IPS-18c (cell line): ENCODE data around the gene DPY19L1.
"Not testable (repeated sequence)": the region's sequence is repeated elsewhere in the genome, so short reads cannot be mapped to it uniquely, and the experiment has no call there.

Source experiments
- H3K4me3 ChIP-seq: 2 replicates; pipeline ENCODE4 v1.7.0; 2013; ENCODE audit warnings: low read depth, mild to moderate bottlenecking, low read length, moderate library complexity; ENCODE audit not compliant: insufficient read depth
- H3K9me3 ChIP-seq: one replicate; pipeline ENCODE4 v1.6.1; 2013; ENCODE audit warnings: mild to moderate bottlenecking, low read length, moderate library complexity; ENCODE audit not compliant: control insufficient read depth, insufficient read depth

Gene DPY19L1

GRCh38 chr7:34904987-34905386 is 132.3 kb downstream of the DPY19L1 start:
- H3K4me3 ChIP-seq = no peak overlapping the region
- no peaks in the 10 kb centered on the region for H3K9me3 ChIP-seq

DNA sequence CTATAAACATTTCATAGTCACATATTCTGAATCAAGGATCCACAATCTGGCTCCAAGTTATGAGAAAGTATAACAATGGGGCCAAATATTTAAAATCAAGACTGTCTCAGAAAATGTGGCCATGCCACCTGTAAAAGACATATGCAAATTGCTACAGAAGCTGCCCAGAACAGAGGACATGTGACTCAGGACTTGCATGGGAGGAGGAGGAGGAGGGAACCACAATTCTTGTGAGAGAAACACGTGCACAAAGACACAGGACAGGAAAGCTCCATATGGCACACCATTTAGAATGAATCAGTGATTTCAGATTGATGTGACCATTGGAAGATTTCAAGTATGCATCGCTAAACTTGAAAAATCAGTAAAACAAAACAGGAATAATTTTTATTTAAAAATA is 133.4 kb downstream of the DPY19L1 start:
- H3K9me3 ChIP-seq, H3K4me3 ChIP-seq: not testable (repeated sequence)

DNA sequence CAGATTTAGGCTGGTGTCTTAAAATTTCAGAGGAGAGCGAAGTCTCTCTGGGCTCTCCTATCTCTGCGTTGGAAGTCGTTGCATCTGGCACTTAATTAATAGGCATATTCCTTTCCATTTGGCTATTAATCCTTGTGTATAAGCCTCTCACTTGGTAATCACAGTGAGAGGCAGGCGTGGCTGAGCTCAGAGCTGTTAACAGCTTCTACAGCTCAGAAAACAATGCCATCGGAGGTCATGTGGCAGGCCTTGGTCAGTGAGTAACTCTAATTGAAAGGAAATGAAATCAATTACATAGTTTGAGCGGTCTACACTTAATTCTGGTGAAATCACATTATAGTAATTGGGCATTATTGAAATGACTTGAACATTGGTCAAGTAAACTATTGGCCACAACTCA is 135.1 kb downstream of the DPY19L1 start:
- Histone ChIP-seq H3K9me3 (no peaks in the 10 kb centered on the region), H3K4me3 (no peak overlapping the region)

DNA sequence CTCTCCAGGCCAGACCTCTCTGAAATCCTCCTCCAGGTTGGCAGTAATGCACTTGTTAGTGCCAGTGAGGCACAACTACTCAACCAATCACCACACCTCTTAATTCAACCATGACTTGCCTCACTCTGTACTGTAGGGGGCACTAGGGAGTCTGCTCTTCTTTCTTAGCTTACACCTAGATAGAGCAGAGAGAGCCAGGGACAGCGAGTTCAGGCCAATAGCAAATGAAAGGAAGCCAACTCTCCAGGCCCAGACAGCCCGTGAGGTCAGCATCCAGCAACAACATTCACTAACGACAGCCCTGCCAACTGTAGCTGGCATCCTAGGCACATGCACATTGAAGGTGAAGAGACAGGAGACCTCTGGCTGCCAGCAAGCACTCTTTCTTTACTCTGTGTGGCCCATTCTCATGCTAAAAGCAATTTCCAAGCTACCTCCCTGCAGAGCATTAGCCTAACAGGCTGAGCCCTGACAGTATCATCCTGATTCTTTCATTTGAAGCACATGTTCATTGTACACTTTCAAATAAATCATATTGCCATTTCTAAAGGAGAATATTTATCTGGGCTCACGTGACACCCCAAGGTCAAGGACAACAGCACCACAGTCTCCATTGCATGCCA is 136.3 kb downstream of the DPY19L1 start:
- no peaks in the 10 kb centered on the region for H3K9me3 ChIP-seq

GRCh38 chr7:34895202-34895601 is 142.1 kb downstream of the DPY19L1 start:
- H3K4me3 ChIP-seq = no peak overlapping the region; the same call in 1 of the 2 replicates
- peaks cover 4% of the 10 kb centered on the region for H3K9me3 ChIP-seq

More for the DNA sequence above, 136.3 kb downstream of the DPY19L1 start:
- no peak overlapping the region for H3K4me3 ChIP-seq

GRCh38 chr7:34889951-34890350 is 147.3 kb downstream of the DPY19L1 start:
- Histone ChIP-seq H3K4me3 (no peak overlapping the region), H3K9me3 (no peaks in the 10 kb centered on the region)

GRCh38 chr7:34886856-34887255 is 150.4 kb downstream of the DPY19L1 start:
- H3K9me3 ChIP-seq = peaks cover 8% of the 10 kb centered on the region
- no peak overlapping the region for H3K4me3 ChIP-seq

- H3K9me3 ChIP-seq = not testable (repeated sequence)
Observed at GRCh38 chr7:34883855-34884254, 153.4 kb downstream of the DPY19L1 start.

GRCh38 chr7:34879871-34880270 is 157.4 kb downstream of the DPY19L1 start:
- Histone ChIP-seq H3K4me3 (no peak overlapping the region), H3K9me3 (peaks cover 8% of the 10 kb centered on the region)

More at GRCh38 chr7:34883855-34884254, 153.4 kb downstream of the DPY19L1 start:
- not testable (repeated sequence) for H3K4me3 ChIP-seq

- not testable (repeated sequence) for H3K9me3 ChIP-seq, H3K4me3 ChIP-seq
Observed at GRCh38 chr7:34878944-34879735, 158.1 kb downstream of the DPY19L1 start.
